GM19452 (cell line): ENCODE data around the gene IFNLR1.

Experiments used
- ATAC-seq: cut with Tn5 transposase; IDR thresholded peaks from one replicate; pipeline ENCODE4 v1.9.1; 2021; ENCODE audit not compliant: unreplicated experiment

Gene IFNLR1

GRCh38 chr1:24178407-24178806 is 8.7 kb downstream of the IFNLR1 start:
- ATAC-seq = no peak

- ATAC-seq = no peak
Measured at GRCh38 chr1:24177161-24177560, 9.9 kb downstream of the IFNLR1 start.

- ATAC-seq = no peak
Measured at GRCh38 chr1:24175033-24175755, 11.9 kb downstream of the IFNLR1 start.

GRCh38 chr1:24173638-24174575 is 13.2 kb downstream of the IFNLR1 start:
- no peak for ATAC-seq

GRCh38 chr1:24172598-24172997 is 14.5 kb downstream of the IFNLR1 start:
- ATAC-seq = no peak

GRCh38 chr1:24169286-24169685 is 17.8 kb downstream of the IFNLR1 start:
- no peak for ATAC-seq

GRCh38 chr1:24168245-24168644 is 18.8 kb downstream of the IFNLR1 start:
- ATAC-seq = no peak

GRCh38 chr1:24167008-24167407 is 20.1 kb downstream of the IFNLR1 start:
- ATAC-seq = no peak

GRCh38 chr1:24165500-24165899 is 21.6 kb downstream of the IFNLR1 start:
- no peak for ATAC-seq

GRCh38 chr1:24164004-24164403 is 23.1 kb downstream of the IFNLR1 start:
- ATAC-seq = no peak

GRCh38 chr1:24162201-24162600 is 24.9 kb downstream of the IFNLR1 start:
- no peak for ATAC-seq

- no peak for ATAC-seq
Measured at GRCh38 chr1:24161270-24161669, 25.8 kb downstream of the IFNLR1 start.

- ATAC-seq = no peak
Measured at GRCh38 chr1:24159366-24159765, 27.7 kb downstream of the IFNLR1 start.

- no peak for ATAC-seq
Measured at GRCh38 chr1:24157918-24158481, 29.1 kb downstream of the IFNLR1 start.

GRCh38 chr1:24156542-24157260 is 30.4 kb downstream of the IFNLR1 start:
- ATAC-seq = no peak

- no peak for ATAC-seq
Measured at GRCh38 chr1:24155011-24155782, 31.9 kb downstream of the IFNLR1 start.

- no peak for ATAC-seq
Measured at GRCh38 chr1:24154215-24154614, 32.9 kb downstream of the IFNLR1 start.

- ATAC-seq = no peak
Measured at GRCh38 chr1:24152631-24153494, 34.2 kb downstream of the IFNLR1 start.

GRCh38 chr1:24151175-24151533 is 35.9 kb downstream of the IFNLR1 start:
- ATAC-seq = no peak
